GM10266 (cell line): ENCODE data around the gene LTBP1.

Source experiments
- DNase-seq: peaks from one replicate; pipeline ENCODE4 v3.0.0; 2012; ENCODE audit errors: extremely low spot score
- CTCF ChIP-seq: IDR thresholded peaks from 2 replicates; pipeline ENCODE4 v1.5.1; 2012; ENCODE audit warnings: mild to moderate bottlenecking, low read depth; ENCODE audit not compliant: control insufficient read depth, insufficient read depth; ENCODE audit errors: missing control alignments

The LTBP1 gene

GRCh38 chr2:33369191-33369590 is 422.4 kb downstream of the LTBP1 start:
- no peak for DNase-seq
- TF ChIP-seq CTCF, result no peak

GRCh38 chr2:33370636-33371265 is 424.0 kb downstream of the LTBP1 start:
- DNase-seq, result no peak
- TF ChIP-seq CTCF, result no peak

- TF ChIP-seq CTCF, result no peak
- no peak for DNase-seq
Observed at GRCh38 chr2:33371304-33372090, 424.7 kb downstream of the LTBP1 start.

GRCh38 chr2:33372940-33373553 is 426.3 kb downstream of the LTBP1 start:
- TF ChIP-seq CTCF, result peak; percentile 80
- DNase-seq, result peak; percentile 46

GRCh38 chr2:33373986-33374385 is 427.2 kb downstream of the LTBP1 start:
- DNase-seq, result no peak
- no peak for TF ChIP-seq CTCF

- no peak for DNase-seq
- TF ChIP-seq CTCF, result no peak
Observed at GRCh38 chr2:33375054-33375453, 428.3 kb downstream of the LTBP1 start.

- DNase-seq, result no peak
- no peak for TF ChIP-seq CTCF
Observed at GRCh38 chr2:33377048-33377447, 430.3 kb downstream of the LTBP1 start.
